NCI-H187 (cell line): ENCODE measurements around the gene TUBB.

Source experiments
- DNase-seq, 2 experiments: peaks; one replicate each; lab custom pipeline; 2025; lab: John Stamatoyannopoulos, UW

Gene TUBB

GRCh38 chr6:30687659-30688431 is 32.3 kb upstream of the TUBB start:
- DNase-seq: no peak

GRCh38 chr6:30688569-30688968 is 31.6 kb upstream of the TUBB start:
- DNase-seq: no peak

- no peak for DNase-seq
These were observed 30.9 kb upstream of the TUBB start for GRCh38 chr6:30689022-30689865.

- no peak for DNase-seq
These were observed 30.2 kb upstream of the TUBB start for GRCh38 chr6:30689985-30690384.

GRCh38 chr6:30690403-30691207 is 29.5 kb upstream of the TUBB start, which contains the start of gene NRM:
Gene NRM (minus strand): TSS chr6:30690984. CDS start chr6:30690974, 10 bp downstream.
- DNase-seq: peak; percentile 72 to 85

- no peak for DNase-seq
These were observed 28.8 kb upstream of the TUBB start for GRCh38 chr6:30691208-30691847.

GRCh38 chr6:30696432-30696831 is 23.7 kb upstream of the TUBB start:
- DNase-seq: no peak

GRCh38 chr6:30700340-30700739 is 19.8 kb upstream of the TUBB start:
- no peak for DNase-seq

- no peak for DNase-seq
These were observed 17.1 kb upstream of the TUBB start for GRCh38 chr6:30703011-30703410.

- no peak for DNase-seq
These were observed 16.3 kb upstream of the TUBB start for GRCh38 chr6:30703821-30704220.

- DNase-seq: no peak
These were observed 14.5 kb upstream of the TUBB start for GRCh38 chr6:30705620-30706019.

- peak; percentile 36 to 62 for DNase-seq
These were observed 12.8 kb upstream of the TUBB start for GRCh38 chr6:30707281-30707850.

- DNase-seq: no peak
These were observed 10.9 kb upstream of the TUBB start for GRCh38 chr6:30709101-30709868.

- DNase-seq: no peak
These were observed 8.3 kb upstream of the TUBB start for GRCh38 chr6:30711758-30712380.

- no peak for DNase-seq
These were observed 7.7 kb upstream of the TUBB start for GRCh38 chr6:30712441-30712945.

- DNase-seq: no peak
These were observed 5.9 kb upstream of the TUBB start for GRCh38 chr6:30714263-30714662.

GRCh38 chr6:30716879-30717128 is 3.3 kb upstream of the TUBB start:
- DNase-seq: no peak

- peak; percentile 95 to 99 for DNase-seq
These were observed 2.9 kb upstream of the TUBB start, which contains the start of gene MDC1 for GRCh38 chr6:30717129-30717844. Gene MDC1 (minus strand): TSS chr6:30717281. CDS start chr6:30715175, 2,106 bp downstream.
